Cortex of kidney (tissue), 1 donor: ENCODE results near the gene LILRA6.
"Not testable (repeated sequence)": the region's sequence is repeated elsewhere in the genome, so short reads cannot be mapped to it uniquely, and the experiment has no call there.

Source experiments
- DNase-seq: peaks from one replicate; lab custom pipeline; 2025; lab: John Stamatoyannopoulos, UW

LILRA6 gene

GRCh38 chr19:54262470-54262869 is 19.9 kb upstream of the LILRA6 start:
- no peak for DNase-seq

- DNase-seq = no peak
These were observed 19.5 kb upstream of the LILRA6 start for GRCh38 chr19:54262066-54262465.

- DNase-seq = no peak
These were observed 14.5 kb upstream of the LILRA6 start, which contains the start of gene LILRB5 for GRCh38 chr19:54257116-54257480. LILRB5 (minus strand) TSS chr19:54257273; CDS start chr19:54257193, 80 bp downstream.

GRCh38 chr19:54256250-54257115 is 13.9 kb upstream of the LILRA6 start:
- DNase-seq = no peak

GRCh38 chr19:54255105-54255775 is 12.7 kb upstream of the LILRA6 start:
- no peak for DNase-seq

GRCh38 chr19:54254195-54254906 is 11.8 kb upstream of the LILRA6 start:
- DNase-seq = no peak

- DNase-seq = no peak
These were observed 11.0 kb upstream of the LILRA6 start for GRCh38 chr19:54253331-54254194.

GRCh38 chr19:54252845-54253244 is 10.3 kb upstream of the LILRA6 start:
- no peak for DNase-seq

GRCh38 chr19:54252243-54252642 is 9.7 kb upstream of the LILRA6 start:
- no peak for DNase-seq

- no peak for DNase-seq
These were observed 5.5 kb upstream of the LILRA6 start for GRCh38 chr19:54248016-54248601.

GRCh38 chr19:54247106-54247930 is 4.7 kb upstream of the LILRA6 start:
- DNase-seq = no peak

GRCh38 chr19:54245936-54246335 is 3.3 kb upstream of the LILRA6 start:
- DNase-seq = no peak

- DNase-seq = not testable (repeated sequence)
These were observed 1.2 kb upstream of the LILRA6 start for GRCh38 chr19:54243809-54244208.

GRCh38 chr19:54242234-54242633 is 356 bp downstream of the LILRA6 start:
- not testable (repeated sequence) for DNase-seq

- not testable (repeated sequence) for DNase-seq
These were observed 1.9 kb downstream of the LILRA6 start for GRCh38 chr19:54240372-54241336.

- not testable (repeated sequence) for DNase-seq
These were observed 2.9 kb downstream of the LILRA6 start for GRCh38 chr19:54239491-54240371.

- DNase-seq = no peak
These were observed 8.6 kb downstream of the LILRA6 start for GRCh38 chr19:54233941-54234340.
